Stimulated activated CD8-positive, alpha-beta memory T cell treated with anti-CD3 and anti-CD28 coated beads, Interleukin-7, amount 100 ng/mL, for 48 hours (primary cell): ENCODE measurements around the gene MAP3K2.

Source experiments
- DNase-seq, 2 donors: peaks; one replicate each; pipeline ENCODE4 v3.0.0-alpha.2; 2020; ENCODE audit warnings: low read depth in 1 of 2; ENCODE audit errors: extremely low read depth in 1 of 2

MAP3K2 gene

GRCh38 chr2:127308586-127309138 is 79.1 kb downstream of the MAP3K2 start:
- DNase-seq, result no peak

GRCh38 chr2:127305990-127306585 is 81.7 kb downstream of the MAP3K2 start:
- DNase-seq, result no peak

- DNase-seq, result no peak
These were observed 85.6 kb downstream of the MAP3K2 start for GRCh38 chr2:127302168-127302567.

- DNase-seq, result peak; percentile 73 to 82
These were observed 93.8 kb downstream of the MAP3K2 start, which contains the start of gene ERCC3 for GRCh38 chr2:127293748-127294562. Gene ERCC3, minus strand, starts transcription at chr2:127294144. Its CDS starts 63 bp downstream, at chr2:127294081.

GRCh38 chr2:127293386-127293747 is 94.4 kb downstream of the MAP3K2 start:
- DNase-seq, result no peak

GRCh38 chr2:127288274-127288673 is 99.5 kb downstream of the MAP3K2 start:
- no peak for DNase-seq

- no peak for DNase-seq
These were observed 104.5 kb downstream of the MAP3K2 start for GRCh38 chr2:127283275-127283674.

- DNase-seq, result no peak
These were observed 107.1 kb downstream of the MAP3K2 start for GRCh38 chr2:127280693-127281092.

- DNase-seq, result no peak
These were observed 108.0 kb downstream of the MAP3K2 start for GRCh38 chr2:127279781-127280180.

GRCh38 chr2:127278959-127279358 is 108.8 kb downstream of the MAP3K2 start:
- DNase-seq, result no peak

GRCh38 chr2:127277028-127277427 is 110.7 kb downstream of the MAP3K2 start:
- DNase-seq, result no peak

- no peak for DNase-seq
These were observed 112.0 kb downstream of the MAP3K2 start for GRCh38 chr2:127275789-127276188.

- DNase-seq, result no peak
These were observed 112.4 kb downstream of the MAP3K2 start for GRCh38 chr2:127275356-127275755.

- no peak for DNase-seq
These were observed 117.1 kb downstream of the MAP3K2 start for GRCh38 chr2:127270663-127271062.

- no peak for DNase-seq
These were observed 125.9 kb downstream of the MAP3K2 start for GRCh38 chr2:127261804-127262406.

GRCh38 chr2:127259355-127259754 is 128.4 kb downstream of the MAP3K2 start:
- no peak for DNase-seq

- DNase-seq, result no peak
These were observed 130.9 kb downstream of the MAP3K2 start for GRCh38 chr2:127256866-127257265.

GRCh38 chr2:127256381-127256780 is 131.4 kb downstream of the MAP3K2 start:
- DNase-seq, result no peak

- no peak for DNase-seq
These were observed 132.1 kb downstream of the MAP3K2 start for GRCh38 chr2:127255721-127256120.

GRCh38 chr2:127255146-127255545 is 132.6 kb downstream of the MAP3K2 start:
- DNase-seq, result no peak

GRCh38 chr2:127254386-127254981 is 133.3 kb downstream of the MAP3K2 start:
- no peak for DNase-seq
